HG03520 (cell line): ENCODE results near the gene CFAP119.

ENCODE experiments used
- ATAC-seq: cut with Tn5 transposase; IDR thresholded peaks from one replicate; pipeline ENCODE4 v1.9.1; 2021; ENCODE audit warnings: mild to moderate bottlenecking, moderate library complexity; ENCODE audit not compliant: unreplicated experiment

Gene CFAP119

GRCh38 chr16:30741461-30741914 is 20.4 kb downstream of the CFAP119 start:
- no peak for ATAC-seq

- ATAC-seq: no peak
Measured at GRCh38 chr16:30740364-30741251, 21.3 kb downstream of the CFAP119 start.

GRCh38 chr16:30738984-30739951 is 22.6 kb downstream of the CFAP119 start:
- no peak for ATAC-seq

- no peak for ATAC-seq
Measured at GRCh38 chr16:30737794-30738648, 23.8 kb downstream of the CFAP119 start.

- ATAC-seq: no peak
Measured at GRCh38 chr16:30736995-30737793, 24.7 kb downstream of the CFAP119 start.

- no peak for ATAC-seq
Measured at GRCh38 chr16:30731411-30731810, 30.5 kb downstream of the CFAP119 start.

GRCh38 chr16:30728899-30729672 is 32.8 kb downstream of the CFAP119 start:
- ATAC-seq: no peak

GRCh38 chr16:30728321-30728720 is 33.5 kb downstream of the CFAP119 start:
- ATAC-seq: no peak

- no peak for ATAC-seq
Measured at GRCh38 chr16:30725418-30725792, 36.5 kb downstream of the CFAP119 start.

- no peak for ATAC-seq
Measured at GRCh38 chr16:30724641-30725417, 37.0 kb downstream of the CFAP119 start.

GRCh38 chr16:30723725-30724355 is 38.0 kb downstream of the CFAP119 start:
- ATAC-seq: no peak

GRCh38 chr16:30722916-30723315 is 38.9 kb downstream of the CFAP119 start:
- ATAC-seq: no peak

GRCh38 chr16:30722443-30722842 is 39.4 kb downstream of the CFAP119 start:
- ATAC-seq: no peak

- ATAC-seq: no peak
Measured at GRCh38 chr16:30721606-30722005, 40.3 kb downstream of the CFAP119 start.

- ATAC-seq: no peak
Measured at GRCh38 chr16:30721167-30721566, 40.7 kb downstream of the CFAP119 start.

GRCh38 chr16:30720694-30721093 is 41.2 kb downstream of the CFAP119 start:
- ATAC-seq: no peak

- ATAC-seq: no peak
Measured at GRCh38 chr16:30720086-30720485, 41.8 kb downstream of the CFAP119 start.
